Measurements from ENCODE around the gene IFNG. TPM values are rescaled to one million over a fixed set of nuclear protein-coding genes. Genes with fewer than 3 reads are reported as not detected.
"Not testable (repeated sequence)": the region's sequence is repeated elsewhere in the genome, so short reads cannot be mapped to it uniquely, and the experiment has no call there.

Gene IFNG
- total RNA-seq (not detected), polyA plus RNA-seq (not detected)

DNA sequence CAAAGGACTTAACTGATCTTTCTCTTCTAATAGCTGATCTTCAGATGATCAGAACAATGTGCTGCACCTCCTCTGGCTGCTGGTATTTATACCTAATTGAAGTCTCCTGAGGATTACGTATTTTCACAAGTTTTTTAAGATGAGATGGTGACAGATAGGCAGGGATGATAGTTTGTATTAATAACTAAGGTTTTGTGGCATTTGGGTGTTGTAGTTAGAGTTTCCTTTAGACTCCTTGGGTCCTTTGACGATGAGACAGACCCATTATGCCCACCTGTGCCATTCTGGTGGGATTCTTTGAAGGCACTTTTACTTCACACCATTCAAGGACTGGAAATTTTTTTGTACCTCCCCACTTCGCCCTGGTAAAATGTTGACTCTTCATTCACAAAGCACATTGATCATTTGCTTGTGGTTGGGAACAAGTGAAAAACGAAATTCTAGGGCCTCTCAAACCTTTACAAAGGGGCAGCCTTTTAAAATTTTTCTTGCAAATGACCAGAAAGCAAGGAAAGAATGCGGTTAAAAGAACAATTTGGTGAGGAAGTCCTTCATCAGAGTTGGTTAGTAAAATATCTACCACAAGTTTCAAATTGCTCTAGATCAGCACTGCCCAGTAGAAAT, at the start of gene IFNG:
Gene IFNG, minus strand, starts transcription at position 60 of the 624 bp plus-strand sequence. CDS start 125 bp downstream, outside the sequence.
- DNase-seq (ENCODE audit: extremely low spot score) = no peak
- no peak within 1 kb of the TSS for H3K4me3 ChIP-seq (ENCODE audit: low read depth, low read length)
- H3K4me1 ChIP-seq (ENCODE audit: insufficient read depth) = no peaks in the 10 kb centered on the region
- H3K36me3 ChIP-seq (ENCODE audit: insufficient read depth) = no peaks in the 10 kb centered on the region
- 75% methylated on average over 5 of the region's 5 CpGs for WGBS
- no peak within 1 kb of the TSS for H3K27ac ChIP-seq (ENCODE audit: low read depth)

DNA sequence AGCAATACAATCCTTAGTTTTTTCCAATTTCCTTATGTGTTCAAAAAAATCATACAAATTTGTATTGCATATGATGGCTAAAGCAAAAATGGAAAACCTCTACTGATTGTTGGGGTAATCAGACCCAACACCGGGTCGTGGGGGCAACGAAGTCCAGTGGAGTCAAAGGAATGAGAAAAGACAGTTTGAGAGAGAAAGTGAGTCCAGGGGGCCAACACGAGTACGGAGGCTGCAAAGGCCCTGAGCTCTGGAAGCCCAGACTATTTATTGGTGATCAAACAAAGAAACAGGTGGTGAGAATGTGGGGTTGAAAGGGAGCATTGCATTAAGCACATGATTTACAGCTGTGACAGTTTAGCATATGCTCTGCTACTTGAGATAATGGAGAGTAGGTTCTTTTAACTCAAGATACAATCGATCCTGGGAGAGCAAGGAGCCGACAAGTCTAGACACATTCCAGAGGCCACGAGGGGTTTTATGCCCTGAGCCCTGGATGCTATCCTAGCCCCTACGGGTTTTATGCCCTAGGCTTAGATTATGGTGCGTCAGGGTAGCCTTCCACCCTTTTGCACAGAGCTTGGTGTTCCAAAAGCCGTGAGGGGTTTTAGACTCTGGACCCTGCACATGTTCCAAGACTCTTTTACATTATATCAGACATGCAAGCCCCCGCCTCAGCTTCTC, 49.6 kb upstream of the IFNG start:
- not testable (repeated sequence) for H3K4me1 ChIP-seq (ENCODE audit: insufficient read depth); DNase-seq (ENCODE audit: extremely low spot score); H3K36me3 ChIP-seq (ENCODE audit: insufficient read depth); H3K4me3 ChIP-seq (ENCODE audit: low read depth, low read length); H3K27ac ChIP-seq (ENCODE audit: low read depth)
- WGBS = 38% methylated on average over 12 of the region's 12 CpGs

- Histone ChIP-seq H3K36me3 (ENCODE audit: insufficient read depth) (no peaks in the 10 kb centered on the region), H3K4me3 (ENCODE audit: low read depth, low read length) (no peak overlapping the region), H3K4me1 (ENCODE audit: insufficient read depth) (no peaks in the 10 kb centered on the region), H3K27ac (ENCODE audit: low read depth) (no peak overlapping the region)
- no peak for DNase-seq (ENCODE audit: extremely low spot score)
Observed at GRCh38 chr12:68207276-68207675, 47.7 kb upstream of the IFNG start.

DNA sequence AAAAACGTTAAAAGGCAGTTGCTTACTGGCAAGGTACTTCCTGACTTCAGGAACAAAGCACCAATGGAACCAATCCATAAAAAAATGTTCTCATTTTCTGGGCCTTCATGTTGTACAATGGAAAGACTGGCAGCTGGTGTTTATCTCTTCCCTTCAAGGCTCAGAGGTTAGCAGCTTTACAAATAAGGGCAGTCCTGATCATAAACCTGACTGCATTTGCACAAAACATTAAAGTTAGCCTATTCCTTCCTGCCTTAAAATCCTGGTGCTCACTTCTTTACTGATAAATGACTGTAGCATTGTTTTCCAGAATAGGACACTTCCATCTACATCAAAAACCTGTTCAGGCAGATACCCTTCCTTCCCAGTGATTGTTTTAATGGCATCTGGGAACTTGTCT, 46.9 kb upstream of the IFNG start:
- WGBS = 32% methylated on average over 1 of the region's 1 CpG
- no peak overlapping the region for H3K27ac ChIP-seq (ENCODE audit: low read depth)
- no peak for DNase-seq (ENCODE audit: extremely low spot score)

DNA sequence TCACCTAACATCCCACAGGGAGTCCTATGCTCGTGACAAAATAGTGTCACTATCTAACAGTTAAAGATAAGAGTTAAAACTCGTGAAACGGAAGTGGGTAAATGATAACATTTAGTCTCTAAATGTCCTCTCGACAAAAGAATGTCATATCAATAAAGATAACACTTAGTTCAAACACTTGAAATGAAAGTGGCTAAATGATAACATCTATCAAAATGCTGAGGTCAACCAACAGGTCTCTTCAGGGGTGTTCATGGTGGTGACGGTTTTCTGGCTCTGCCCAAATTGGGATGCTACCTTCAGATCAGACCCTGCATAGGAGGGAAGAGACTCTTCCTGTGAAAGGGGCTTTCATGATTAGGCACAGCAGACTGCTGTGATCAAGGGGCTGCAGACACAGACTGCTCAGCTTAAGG, 43.9 kb upstream of the IFNG start:
- no peak overlapping the region for H3K4me3 ChIP-seq (ENCODE audit: low read depth, low read length)
- H3K27ac ChIP-seq (ENCODE audit: low read depth) = no peak overlapping the region
- no peaks in the 10 kb centered on the region for H3K36me3 ChIP-seq (ENCODE audit: insufficient read depth)
- no peak for DNase-seq (ENCODE audit: extremely low spot score)
- 37% methylated on average over 5 of the region's 5 CpGs for WGBS
- H3K4me1 ChIP-seq (ENCODE audit: insufficient read depth) = no peaks in the 10 kb centered on the region

More for the DNA sequence above, 46.9 kb upstream of the IFNG start:
- Histone ChIP-seq H3K4me3 (ENCODE audit: low read depth, low read length) (no peak overlapping the region), H3K36me3 (ENCODE audit: insufficient read depth) (no peaks in the 10 kb centered on the region), H3K4me1 (ENCODE audit: insufficient read depth) (no peaks in the 10 kb centered on the region)

- H3K4me3 ChIP-seq (ENCODE audit: low read depth, low read length) = no peak overlapping the region
- H3K27ac ChIP-seq (ENCODE audit: low read depth) = no peak overlapping the region
- WGBS = 65% methylated on average over 2 of the region's 2 CpGs
- no peak for DNase-seq (ENCODE audit: extremely low spot score)
- H3K36me3 ChIP-seq (ENCODE audit: insufficient read depth) = no peaks in the 10 kb centered on the region
- H3K4me1 ChIP-seq (ENCODE audit: insufficient read depth) = no peaks in the 10 kb centered on the region
Observed at GRCh38 chr12:68200854-68201253, 41.3 kb upstream of the IFNG start.

- Histone ChIP-seq H3K27ac (ENCODE audit: low read depth) (no peak overlapping the region), H3K4me1 (ENCODE audit: insufficient read depth) (no peaks in the 10 kb centered on the region), H3K36me3 (ENCODE audit: insufficient read depth) (no peaks in the 10 kb centered on the region), H3K4me3 (ENCODE audit: low read depth, low read length) (no peak overlapping the region)
- WGBS = 88% methylated on average over 1 of the region's 1 CpG
- no peak for DNase-seq (ENCODE audit: extremely low spot score)
Observed at GRCh38 chr12:68199127-68199526, 39.6 kb upstream of the IFNG start.

GRCh38 chr12:68198507-68199086, 39.1 kb upstream of the IFNG start:
- 82% methylated on average over 12 of the region's 12 CpGs for WGBS
- Histone ChIP-seq H3K27ac (ENCODE audit: low read depth) (no peak overlapping the region), H3K4me3 (ENCODE audit: low read depth, low read length) (no peak overlapping the region), H3K36me3 (ENCODE audit: insufficient read depth) (no peaks in the 10 kb centered on the region), H3K4me1 (ENCODE audit: insufficient read depth) (no peaks in the 10 kb centered on the region)
- DNase-seq (ENCODE audit: extremely low spot score) = no peak

DNA sequence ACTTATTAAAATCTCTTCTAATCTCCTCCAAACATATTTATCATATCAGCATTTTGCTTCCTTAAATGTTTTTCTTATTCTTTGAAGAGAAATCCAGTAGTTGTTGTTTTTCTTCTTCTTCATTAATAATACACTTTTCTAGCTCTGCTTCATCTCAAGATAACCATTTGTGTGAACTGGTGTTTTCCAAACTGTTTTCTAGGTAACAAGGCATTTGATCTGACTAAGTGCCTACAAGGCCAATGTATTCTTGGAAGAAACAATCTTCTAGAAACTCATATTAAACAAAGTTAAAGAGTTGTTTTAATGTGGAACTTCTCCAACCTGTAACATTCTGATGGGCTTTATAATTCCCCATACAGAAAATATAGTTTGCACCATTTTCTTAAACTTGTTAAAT, 30.8 kb upstream of the IFNG start:
- no peak overlapping the region for H3K4me3 ChIP-seq (ENCODE audit: low read depth, low read length)

GRCh38 chr12:68189821-68190242, 30.3 kb upstream of the IFNG start:
- no peaks in the 10 kb centered on the region for H3K36me3 ChIP-seq (ENCODE audit: insufficient read depth)
- WGBS = 83% methylated on average over 4 of the region's 4 CpGs
- no peak overlapping the region for H3K27ac ChIP-seq (ENCODE audit: low read depth)
- H3K4me1 ChIP-seq (ENCODE audit: insufficient read depth) = no peaks in the 10 kb centered on the region
- no peak for DNase-seq (ENCODE audit: extremely low spot score)
- H3K4me3 ChIP-seq (ENCODE audit: low read depth, low read length) = no peak overlapping the region

More for the DNA sequence above, 30.8 kb upstream of the IFNG start:
- H3K4me1 ChIP-seq (ENCODE audit: insufficient read depth) = no peaks in the 10 kb centered on the region
- no peaks in the 10 kb centered on the region for H3K36me3 ChIP-seq (ENCODE audit: insufficient read depth)
- no peak for DNase-seq (ENCODE audit: extremely low spot score)
- H3K27ac ChIP-seq (ENCODE audit: low read depth) = no peak overlapping the region

GRCh38 chr12:68185598-68185997, 26.1 kb upstream of the IFNG start:
- H3K4me3 ChIP-seq (ENCODE audit: low read depth, low read length) = no peak overlapping the region
- DNase-seq (ENCODE audit: extremely low spot score) = no peak
- H3K27ac ChIP-seq (ENCODE audit: low read depth) = no peak overlapping the region
- H3K4me1 ChIP-seq (ENCODE audit: insufficient read depth) = no peaks in the 10 kb centered on the region
- 85% methylated on average over 3 of the region's 3 CpGs for WGBS
- H3K36me3 ChIP-seq (ENCODE audit: insufficient read depth) = no peaks in the 10 kb centered on the region

GRCh38 chr12:68180792-68181744, 21.5 kb upstream of the IFNG start:
- Histone ChIP-seq H3K27ac (ENCODE audit: low read depth) (no peak overlapping the region), H3K36me3 (ENCODE audit: insufficient read depth) (no peaks in the 10 kb centered on the region), H3K4me1 (ENCODE audit: insufficient read depth) (no peaks in the 10 kb centered on the region), H3K4me3 (ENCODE audit: low read depth, low read length) (no peak overlapping the region)
- WGBS = 56% methylated on average over 3 of the region's 3 CpGs
- DNase-seq (ENCODE audit: extremely low spot score) = no peak

DNA sequence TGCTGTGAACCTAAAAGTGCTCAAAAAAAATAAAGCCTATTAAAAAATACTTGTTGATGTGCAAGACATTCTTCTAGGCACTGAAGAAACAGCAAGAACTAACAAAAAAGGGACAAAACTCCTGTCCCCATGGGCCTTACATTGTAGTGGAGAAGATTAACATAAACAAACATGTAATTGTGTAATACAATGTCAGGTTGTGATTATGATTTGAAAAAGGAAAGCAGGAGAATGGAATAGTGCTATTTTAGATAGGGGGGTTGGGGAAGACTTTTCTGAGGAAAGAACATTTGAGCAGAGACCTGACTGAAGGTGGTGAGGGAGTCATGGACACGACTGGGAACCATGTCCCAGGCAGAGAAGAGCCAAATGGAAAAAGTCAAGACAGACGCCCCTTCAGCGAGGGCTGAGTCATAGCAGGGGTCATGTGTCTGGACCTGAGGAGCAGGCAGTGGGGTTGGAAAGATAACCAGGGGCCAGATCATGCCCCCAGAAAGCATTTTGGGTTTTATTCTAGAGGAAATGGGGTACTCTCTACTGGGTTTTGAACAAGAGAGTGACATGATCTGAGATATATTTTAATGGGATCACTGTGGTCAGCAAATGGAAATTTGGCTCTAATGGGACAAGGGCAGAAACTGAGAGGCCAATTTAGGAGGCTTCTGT, 19.4 kb upstream of the IFNG start:
- no peak overlapping the region for H3K27ac ChIP-seq (ENCODE audit: low read depth)
- 77% methylated on average over 3 of the region's 3 CpGs for WGBS

More for the DNA sequence above, 19.4 kb upstream of the IFNG start:
- DNase-seq (ENCODE audit: extremely low spot score) = no peak
- no peaks in the 10 kb centered on the region for H3K36me3 ChIP-seq (ENCODE audit: insufficient read depth)
- no peaks in the 10 kb centered on the region for H3K4me1 ChIP-seq (ENCODE audit: insufficient read depth)
- H3K4me3 ChIP-seq (ENCODE audit: low read depth, low read length) = no peak overlapping the region
